H7 (cell line): ENCODE data around the gene CPD. TPM values are rescaled to one million over a fixed set of nuclear protein-coding genes. Genes with fewer than 3 reads are reported as not detected.
"Not testable (repeated sequence)": the region's sequence is repeated elsewhere in the genome, so short reads cannot be mapped to it uniquely, and the experiment has no call there.

Source experiments
- DNase-seq: peaks from one replicate; pipeline ENCODE4 v3.0.0; 2012
- H3K27me3 ChIP-seq: 2 replicates; pipeline ENCODE4 v1.6.0; 2011; ENCODE audit warnings: mild to moderate bottlenecking, low read length; ENCODE audit not compliant: control insufficient read depth, insufficient read depth
- H3K36me3 ChIP-seq: replicated peaks from 2 replicates; pipeline ENCODE4 v1.5.1; 2011; ENCODE audit warnings: low read length; ENCODE audit not compliant: control insufficient read depth, insufficient read depth
- H3K4me3 ChIP-seq: 2 replicates; pipeline ENCODE4 v1.5.1; 2011; ENCODE audit warnings: low read depth, mild to moderate bottlenecking, control low read depth, low read length, moderate library complexity; ENCODE audit not compliant: insufficient read depth
- total RNA-seq: library from RNA; depleted of rRNA; stranded (reverse); fragments of >200 nt; shearing (Covaris generic); gene quantifications from 2 replicates; pipeline ENCODE4 v1.2.3, GENCODE V29; 2014

Gene CPD
- total RNA-seq, 1 experiment from 2014 or later, result 25.9 TPM

DNA sequence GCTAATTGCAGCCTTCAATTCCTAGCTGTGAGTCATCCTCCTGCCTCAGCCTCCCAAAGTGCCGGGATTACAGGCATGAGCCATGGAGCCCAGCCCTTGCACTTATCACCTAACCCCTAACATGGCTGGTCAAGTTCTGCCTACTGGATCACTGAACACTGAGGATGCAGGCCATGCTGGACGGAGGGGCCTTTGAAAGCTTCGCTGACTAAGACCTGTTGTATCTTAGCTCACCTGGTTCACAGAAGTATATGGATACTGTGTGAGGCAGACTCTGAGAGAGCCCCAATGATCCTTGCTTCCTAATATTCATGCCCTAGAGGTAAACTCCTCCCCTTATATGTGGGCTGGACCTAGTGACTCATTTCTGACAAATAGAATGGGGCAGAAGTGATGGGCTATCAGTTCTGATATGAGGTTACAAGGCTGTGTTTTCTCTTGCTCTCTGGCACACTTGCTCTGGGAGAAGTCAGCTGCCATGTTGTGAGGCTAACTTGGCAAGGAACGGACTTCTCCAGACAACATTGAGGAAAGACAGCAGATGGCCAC lies 33.1 kb upstream of the CPD start:
- no peak for DNase-seq
- Histone ChIP-seq H3K4me3 (no peak overlapping the region), H3K27me3 (no peaks in the 10 kb centered on the region), H3K36me3 (no peaks in the 10 kb centered on the region)

DNA sequence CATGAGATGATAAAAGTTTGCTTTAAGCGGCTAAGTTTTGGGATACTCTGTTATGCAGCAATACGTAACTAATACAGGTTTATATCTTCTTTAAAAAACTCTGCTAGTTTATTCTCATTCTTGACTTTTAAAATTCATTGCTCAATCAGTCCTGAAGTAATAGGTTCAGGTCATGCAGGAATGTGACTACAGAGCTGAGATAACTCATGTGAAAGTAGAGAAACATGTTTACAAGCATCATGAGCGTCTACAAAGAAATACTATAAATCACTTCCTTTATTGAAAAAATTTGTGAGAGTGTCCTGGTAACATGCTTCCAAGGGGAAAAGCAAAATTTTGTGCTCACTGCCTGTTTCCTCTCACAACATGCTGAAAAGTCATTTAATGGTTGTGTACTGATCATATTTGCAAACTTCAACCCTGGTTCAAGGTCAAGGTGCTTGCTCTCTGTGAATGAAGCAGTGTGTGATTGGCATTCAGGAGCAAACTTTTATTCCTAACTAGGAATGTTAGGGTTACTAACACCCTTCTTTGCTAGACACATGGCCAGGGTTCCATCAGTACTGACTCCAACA lies 32.4 kb upstream of the CPD start:
- H3K36me3 ChIP-seq, result no peaks in the 10 kb centered on the region
- no peak for DNase-seq
- no peak overlapping the region for H3K4me3 ChIP-seq
- H3K27me3 ChIP-seq, result no peaks in the 10 kb centered on the region

DNA sequence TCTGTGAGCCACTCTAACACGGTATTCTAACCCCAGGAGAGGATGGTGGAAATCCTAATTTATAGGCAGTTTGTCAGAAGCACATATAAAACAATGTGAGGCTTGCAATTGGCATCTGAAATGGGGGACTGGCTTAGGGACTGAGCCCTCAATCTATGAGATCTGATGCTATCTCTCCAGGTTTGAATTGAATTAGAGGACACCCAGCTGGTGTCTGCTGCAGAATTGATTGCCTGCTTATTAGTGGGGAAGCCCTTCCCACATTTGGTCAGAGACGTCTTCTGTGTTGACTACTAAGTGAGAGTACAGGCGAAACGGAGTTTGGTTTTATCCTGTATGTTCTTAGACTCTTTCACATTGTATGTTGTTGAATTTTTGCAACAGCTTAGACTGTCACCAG lies 31.2 kb upstream of the CPD start:
- Histone ChIP-seq H3K36me3 (no peaks in the 10 kb centered on the region), H3K4me3 (no peak overlapping the region)

DNA sequence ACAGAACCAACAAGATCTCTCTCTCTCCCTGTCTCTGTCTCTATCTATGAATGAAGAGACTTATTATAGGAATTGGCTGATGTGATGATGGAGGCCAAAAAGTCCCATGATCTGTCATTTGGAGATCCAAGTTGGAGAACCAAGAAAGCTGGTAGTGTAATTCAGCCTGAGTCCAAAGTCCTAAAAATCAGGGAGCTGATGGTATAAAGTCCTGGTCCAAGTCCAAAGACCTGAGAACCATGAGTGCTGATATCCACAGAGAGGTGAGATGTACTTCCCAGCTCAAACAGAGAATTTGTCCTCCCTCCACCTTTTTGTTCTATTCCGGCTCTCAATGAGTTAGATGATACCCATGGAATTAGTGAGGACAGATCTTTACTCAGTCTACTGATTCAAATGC lies 29.5 kb upstream of the CPD start:
- DNase-seq, result no peak
- no peak overlapping the region for H3K4me3 ChIP-seq
- no peaks in the 10 kb centered on the region for H3K36me3 ChIP-seq
- no peaks in the 10 kb centered on the region for H3K27me3 ChIP-seq

More for the DNA sequence above, 31.2 kb upstream of the CPD start:
- no peak for DNase-seq
- no peaks in the 10 kb centered on the region for H3K27me3 ChIP-seq

DNA sequence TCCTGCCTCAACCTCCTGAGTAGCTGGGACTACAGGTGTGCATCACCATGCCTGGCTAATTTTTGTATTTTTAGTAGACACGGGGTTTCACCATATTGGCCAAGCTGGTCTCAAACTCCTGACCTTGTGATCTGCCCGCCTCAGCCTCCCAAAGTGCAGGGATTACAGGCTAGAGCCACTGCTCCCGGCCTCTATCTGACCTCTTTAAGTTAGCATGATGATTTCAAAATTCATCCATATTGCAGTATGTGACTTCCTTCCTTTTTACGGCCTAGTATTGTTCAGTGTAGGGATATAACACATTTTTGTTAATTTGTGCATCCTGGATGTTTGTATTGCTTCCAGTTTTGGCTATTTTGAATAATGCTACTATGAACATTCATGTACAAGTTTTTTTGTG lies 27.5 kb upstream of the CPD start:
- DNase-seq, H3K4me3 ChIP-seq, H3K27me3 ChIP-seq, H3K36me3 ChIP-seq: not testable (repeated sequence)

DNA sequence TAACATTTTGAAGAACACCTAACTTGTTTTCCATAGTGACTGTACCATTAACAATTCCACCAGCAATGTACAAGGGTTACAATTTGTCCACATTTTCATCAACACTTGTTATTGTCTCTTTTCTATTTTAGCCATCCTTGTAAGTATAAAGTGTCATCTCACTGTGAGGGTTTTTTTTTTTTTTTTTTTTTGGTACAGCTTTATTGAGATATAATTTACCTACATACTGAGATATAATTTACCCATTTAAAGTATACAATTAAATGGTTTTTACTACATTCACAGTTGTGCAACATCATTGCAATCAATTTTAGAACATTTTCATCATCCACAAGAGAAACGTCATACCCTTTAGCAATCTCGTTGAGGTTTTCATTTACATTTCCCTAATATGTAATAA lies 27.0 kb upstream of the CPD start:
- Histone ChIP-seq H3K27me3 (no peaks in the 10 kb centered on the region), H3K36me3 (no peaks in the 10 kb centered on the region), H3K4me3 (no peak overlapping the region)
- DNase-seq, result no peak

DNA sequence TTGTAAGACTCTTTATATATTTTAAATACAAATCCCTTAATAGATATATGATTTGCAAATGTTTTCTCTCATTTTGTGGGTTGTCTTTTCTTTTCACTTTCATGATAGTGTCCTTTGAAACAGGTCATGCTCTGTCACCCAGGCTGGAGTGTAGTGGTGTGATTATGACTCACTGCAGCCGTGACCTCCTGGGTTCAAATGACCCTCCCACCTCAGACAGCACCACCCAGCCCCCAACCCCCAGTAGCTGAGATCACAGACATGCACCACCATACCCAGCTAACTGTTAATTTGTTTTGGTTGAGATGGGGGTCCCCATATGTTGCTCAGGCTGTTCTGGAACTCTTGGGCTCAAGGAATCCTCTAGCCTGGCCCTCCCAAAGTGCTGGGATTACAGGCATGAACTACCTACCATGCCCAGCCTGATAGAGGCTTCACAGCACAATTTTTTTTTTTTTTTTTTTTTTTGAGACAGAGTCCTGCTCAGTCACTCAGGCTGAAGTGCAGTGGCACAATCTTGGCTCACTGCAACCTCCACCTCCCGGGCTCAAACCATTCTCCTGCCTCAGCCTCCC lies 26.4 kb upstream of the CPD start:
- DNase-seq, result no peak
- no peaks in the 10 kb centered on the region for H3K36me3 ChIP-seq
- H3K27me3 ChIP-seq, result no peaks in the 10 kb centered on the region
- H3K4me3 ChIP-seq, result no peak overlapping the region

DNA sequence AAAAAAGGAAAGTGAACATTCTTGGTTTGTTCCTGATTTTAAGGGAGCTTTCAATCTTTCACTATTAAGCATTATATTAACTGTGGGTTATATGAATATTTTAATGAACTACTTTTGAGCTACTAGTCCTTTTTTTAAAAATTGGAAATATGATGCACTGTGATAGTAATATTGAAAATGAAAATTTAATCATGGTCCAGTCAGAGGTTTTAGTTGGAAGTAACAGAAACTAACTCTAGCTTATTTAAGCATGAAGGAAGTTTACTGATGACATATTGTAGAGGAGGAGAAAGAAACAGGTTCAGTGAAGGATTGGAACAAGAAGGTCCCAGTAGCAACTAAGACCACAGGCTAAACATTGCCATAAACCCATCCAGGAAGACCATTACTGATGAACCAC lies 24.0 kb upstream of the CPD start:
- Histone ChIP-seq H3K36me3 (no peaks in the 10 kb centered on the region), H3K4me3 (no peak overlapping the region), H3K27me3 (no peaks in the 10 kb centered on the region)
- no peak for DNase-seq

DNA sequence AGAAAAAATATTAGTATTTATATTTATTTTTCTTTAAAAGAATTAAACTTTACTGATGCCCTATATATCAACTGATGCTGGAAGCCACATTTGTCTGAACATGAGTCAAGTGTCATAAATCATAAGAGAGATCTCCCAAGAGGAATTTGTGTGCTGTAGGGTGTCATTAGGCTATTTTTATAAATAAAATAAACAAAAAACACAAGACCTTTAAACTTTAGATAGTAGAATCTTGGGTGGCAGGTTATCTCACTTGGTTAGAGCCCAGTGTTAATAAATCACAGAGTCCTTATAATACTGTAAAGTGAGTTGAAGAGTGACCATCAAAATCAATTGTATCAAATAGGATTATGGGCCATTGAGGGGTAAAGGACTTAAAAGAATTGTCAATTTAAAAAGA lies 21.3 kb upstream of the CPD start:
- no peak overlapping the region for H3K4me3 ChIP-seq

DNA sequence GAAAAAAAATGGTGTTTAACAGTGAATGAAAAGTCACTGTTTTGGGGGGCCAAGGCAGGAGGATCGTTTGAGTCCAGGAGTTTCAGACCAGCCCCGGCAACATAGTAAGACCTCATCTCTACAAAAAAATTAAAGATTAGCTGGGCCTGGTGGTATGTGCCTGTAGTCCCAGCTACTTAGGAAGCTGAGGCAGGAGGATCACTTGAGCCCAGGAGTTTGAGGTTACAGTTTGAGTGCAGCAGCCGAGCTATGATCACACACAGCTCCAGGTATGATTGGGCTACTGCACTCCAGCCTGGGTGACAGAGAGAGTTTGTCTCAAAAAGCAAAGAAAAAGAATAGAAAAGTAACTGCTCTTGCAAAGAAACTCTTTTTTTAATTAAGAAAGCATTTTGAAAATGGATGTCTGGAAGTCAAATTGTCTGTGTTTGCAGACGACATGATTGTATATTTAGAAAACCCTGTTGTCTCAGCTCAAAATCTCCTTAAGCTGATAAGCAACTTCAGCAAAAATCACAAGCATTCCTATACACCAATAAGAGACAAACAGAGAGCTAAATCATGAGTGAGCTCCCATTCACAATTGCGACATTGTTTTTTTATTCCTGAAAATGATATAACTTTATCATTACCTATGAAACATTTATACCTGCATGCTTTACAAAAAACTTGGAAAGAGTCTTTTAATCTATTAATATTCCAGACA lies 20.5 kb upstream of the CPD start:
- no peak for DNase-seq
- H3K36me3 ChIP-seq, result no peaks in the 10 kb centered on the region
- H3K27me3 ChIP-seq, result no peaks in the 10 kb centered on the region
- no peak overlapping the region for H3K4me3 ChIP-seq

More for the DNA sequence above, 21.3 kb upstream of the CPD start:
- no peaks in the 10 kb centered on the region for H3K27me3 ChIP-seq
- H3K36me3 ChIP-seq, result no peaks in the 10 kb centered on the region
- no peak for DNase-seq

DNA sequence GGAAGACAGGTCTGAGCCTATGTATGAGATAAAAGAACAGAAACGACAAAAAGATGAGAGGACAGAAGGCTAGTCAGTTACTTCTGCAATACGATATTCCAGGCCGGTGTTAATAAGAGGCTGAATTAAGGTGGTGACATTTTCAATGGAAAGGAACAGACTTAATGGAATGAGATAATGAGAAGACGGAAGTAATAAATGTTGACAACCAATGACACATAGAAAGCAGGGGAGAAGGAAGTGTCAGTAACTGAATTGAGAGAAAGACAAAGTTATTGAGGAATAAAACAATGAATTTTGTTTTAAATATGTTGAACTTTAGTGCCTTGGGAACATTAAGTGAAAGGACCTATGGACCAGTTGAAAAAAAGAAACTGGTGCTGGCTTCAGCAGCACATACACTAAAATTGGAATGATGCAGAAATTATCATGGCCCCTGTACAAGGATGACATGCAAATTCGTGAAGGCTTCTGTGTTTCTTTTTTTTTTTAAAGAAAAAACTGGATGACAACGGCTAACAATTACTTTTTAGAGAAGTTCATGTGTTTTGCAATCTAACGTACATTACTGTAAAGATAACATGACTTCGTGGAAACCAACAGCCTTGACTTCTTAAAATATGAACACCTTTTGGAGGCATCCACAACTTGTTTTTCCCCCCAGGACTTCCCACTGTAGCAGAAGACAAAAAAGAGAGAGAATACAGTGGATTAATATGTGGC lies 18.5 kb upstream of the CPD start:
- no peak overlapping the region for H3K4me3 ChIP-seq
- no peaks in the 10 kb centered on the region for H3K36me3 ChIP-seq
- no peaks in the 10 kb centered on the region for H3K27me3 ChIP-seq
- DNase-seq, result no peak

DNA sequence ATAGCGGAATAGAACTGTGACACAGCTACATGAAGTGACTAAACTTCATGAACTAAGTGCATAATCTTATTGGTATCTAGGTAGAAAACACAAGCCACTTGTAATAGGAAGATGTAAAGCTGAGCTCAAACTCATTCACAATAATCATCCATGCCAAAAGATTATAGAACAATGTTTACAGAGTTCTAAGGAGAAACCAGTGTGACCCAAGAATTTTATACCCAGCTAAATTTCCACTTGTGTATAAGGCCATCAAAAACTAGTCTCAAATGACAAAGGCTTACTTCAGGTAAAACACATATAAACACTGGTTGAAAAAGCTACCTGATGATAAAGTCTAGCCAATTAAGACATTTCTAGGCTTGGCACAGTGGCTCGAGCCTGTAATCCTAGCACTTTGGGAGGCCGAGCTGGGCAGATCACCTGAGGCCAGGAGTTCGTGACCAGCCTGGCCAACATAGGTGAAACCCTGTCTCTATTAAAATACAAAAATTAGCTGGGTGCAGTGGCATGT lies 16.9 kb upstream of the CPD start:
- Histone ChIP-seq H3K27me3 (no peaks in the 10 kb centered on the region), H3K36me3 (no peaks in the 10 kb centered on the region), H3K4me3 (no peak overlapping the region)
- no peak for DNase-seq

DNA sequence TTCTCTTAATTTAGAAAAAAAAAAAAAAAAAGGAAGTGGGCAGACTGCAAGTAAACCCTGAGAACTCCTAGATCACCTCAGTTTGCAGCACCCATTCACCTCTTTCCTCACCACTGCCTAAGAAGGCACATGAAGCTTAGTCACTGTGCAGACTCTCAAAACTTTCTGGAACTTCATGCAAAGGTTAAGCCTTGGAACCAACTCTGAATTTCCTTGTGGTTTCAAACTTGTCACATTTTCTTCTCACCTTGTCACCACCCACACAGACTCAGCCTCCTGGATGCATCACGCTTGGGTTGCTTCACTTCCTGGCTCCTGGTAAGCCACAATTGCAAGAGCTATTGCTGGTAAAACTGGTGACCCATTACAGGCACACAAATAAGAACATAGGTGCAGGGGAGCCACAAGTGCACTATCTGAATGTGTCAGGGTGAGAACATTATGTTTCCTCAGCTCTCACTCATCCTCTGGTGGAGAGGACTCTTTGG lies 15.0 kb upstream of the CPD start:
- no peak for DNase-seq
- no peaks in the 10 kb centered on the region for H3K27me3 ChIP-seq

DNA sequence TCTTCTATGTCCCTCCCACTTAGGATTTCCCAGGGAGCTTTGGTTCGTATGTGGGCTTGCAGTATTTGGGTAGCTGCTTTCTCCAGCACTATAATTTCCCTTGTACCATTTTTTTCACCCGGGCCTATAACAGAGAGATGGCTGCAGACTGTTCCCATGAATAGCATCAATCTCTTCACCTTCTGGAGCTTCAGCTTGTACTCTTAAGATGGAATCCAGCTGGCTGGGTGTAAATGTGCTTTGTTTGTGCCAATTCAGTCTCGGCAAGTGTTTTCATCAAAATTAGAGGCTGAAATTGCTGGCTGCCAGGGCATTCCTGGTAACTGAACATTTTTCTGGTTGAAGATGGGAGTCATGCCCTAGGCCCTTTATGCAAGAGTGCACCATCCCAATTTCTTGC lies 12.2 kb upstream of the CPD start:
- Histone ChIP-seq H3K36me3 (no peaks in the 10 kb centered on the region), H3K4me3 (no peak overlapping the region), H3K27me3 (no peaks in the 10 kb centered on the region)
- DNase-seq, result no peak

More for the DNA sequence above, 15.0 kb upstream of the CPD start:
- H3K36me3 ChIP-seq, result no peaks in the 10 kb centered on the region
- no peak overlapping the region for H3K4me3 ChIP-seq
